ENCODE results near the gene ALOX12B.
"Not testable (repeated sequence)": the region's sequence is repeated elsewhere in the genome, so short reads cannot be mapped to it uniquely, and the experiment has no call there.

ALOX12B gene

DNA sequence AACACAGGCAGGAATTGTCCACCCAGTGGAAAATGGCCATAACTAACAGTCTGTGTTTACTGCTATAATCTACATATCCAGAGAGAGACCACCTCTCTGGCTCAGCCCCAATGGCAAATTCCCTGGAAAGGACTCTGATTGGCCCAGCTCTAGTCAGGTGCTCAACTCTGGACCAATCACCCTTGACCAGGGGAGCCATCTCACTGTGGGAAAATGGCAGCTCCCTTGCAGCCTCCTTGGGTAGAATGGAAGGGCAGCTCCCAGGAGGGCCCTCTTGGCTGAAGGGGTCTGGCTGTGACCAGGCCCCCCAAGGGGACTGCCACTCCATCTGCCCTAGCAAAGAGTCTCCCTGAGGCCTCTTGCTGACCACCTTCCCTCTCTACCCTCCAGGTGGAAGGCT is 45.5 kb downstream of the ALOX12B start:
- no peak for FAIRE-seq

DNA sequence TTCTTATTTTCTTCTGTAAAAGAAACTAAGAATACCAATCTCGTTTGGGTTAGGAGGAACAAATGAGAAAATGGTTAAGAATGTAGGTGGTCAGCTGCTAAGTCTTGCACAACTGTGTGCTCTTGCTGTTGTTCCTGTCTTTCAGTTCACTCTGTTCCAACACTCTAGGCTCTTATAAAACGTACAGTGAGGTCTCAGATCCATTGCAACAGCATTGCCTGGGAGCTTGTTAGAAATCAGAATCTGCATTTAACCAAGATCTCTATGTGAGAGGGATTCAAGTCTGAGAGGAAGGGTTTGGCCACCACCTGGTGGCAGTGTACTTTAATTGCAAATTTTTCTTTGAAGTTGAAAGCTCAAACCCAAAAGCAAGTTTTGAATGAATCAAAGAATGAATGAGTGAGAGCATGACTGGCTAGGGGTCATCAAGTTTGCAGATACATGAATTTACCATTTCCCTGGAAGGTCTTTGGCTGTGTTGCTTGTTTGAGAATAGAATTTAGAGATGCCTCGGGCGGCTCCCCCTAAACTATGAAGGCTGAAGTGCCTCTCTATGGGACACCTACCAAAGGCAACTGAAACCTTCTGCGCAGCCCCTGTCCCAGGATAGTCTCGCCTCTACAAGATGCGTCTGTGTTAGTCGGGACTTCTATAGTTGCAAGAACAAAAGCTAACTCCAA is 46.1 kb downstream of the ALOX12B start:
- peak; percentile 68 for FAIRE-seq

DNA sequence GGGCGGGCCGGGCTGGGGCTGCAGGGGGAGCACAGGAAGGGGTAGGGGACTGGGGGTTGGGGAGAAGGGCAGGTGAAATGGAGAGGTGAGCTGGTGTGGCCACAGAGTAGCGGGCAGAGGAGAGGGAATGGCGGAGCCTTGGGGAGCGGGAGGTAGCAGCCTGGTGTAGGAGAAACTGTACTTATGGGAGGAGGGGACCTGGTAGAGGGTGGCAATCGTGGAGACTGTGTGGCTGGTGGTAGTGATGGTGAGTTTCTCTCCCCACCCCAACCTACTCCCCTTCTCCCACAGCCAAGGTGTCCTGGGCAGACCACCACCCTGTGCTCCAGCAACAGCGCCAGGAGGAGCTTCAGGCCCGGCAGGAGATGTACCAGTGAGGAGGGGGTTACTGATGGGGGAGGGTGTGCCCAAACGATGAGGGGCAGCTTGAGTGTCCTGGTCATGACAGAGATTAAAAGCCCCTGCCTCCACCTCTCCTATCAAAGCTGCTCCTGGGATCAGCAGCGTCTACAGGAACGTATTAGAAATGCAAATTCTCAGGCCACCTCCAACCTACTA is 47.8 kb downstream of the ALOX12B start:
- no peak for FAIRE-seq

DNA sequence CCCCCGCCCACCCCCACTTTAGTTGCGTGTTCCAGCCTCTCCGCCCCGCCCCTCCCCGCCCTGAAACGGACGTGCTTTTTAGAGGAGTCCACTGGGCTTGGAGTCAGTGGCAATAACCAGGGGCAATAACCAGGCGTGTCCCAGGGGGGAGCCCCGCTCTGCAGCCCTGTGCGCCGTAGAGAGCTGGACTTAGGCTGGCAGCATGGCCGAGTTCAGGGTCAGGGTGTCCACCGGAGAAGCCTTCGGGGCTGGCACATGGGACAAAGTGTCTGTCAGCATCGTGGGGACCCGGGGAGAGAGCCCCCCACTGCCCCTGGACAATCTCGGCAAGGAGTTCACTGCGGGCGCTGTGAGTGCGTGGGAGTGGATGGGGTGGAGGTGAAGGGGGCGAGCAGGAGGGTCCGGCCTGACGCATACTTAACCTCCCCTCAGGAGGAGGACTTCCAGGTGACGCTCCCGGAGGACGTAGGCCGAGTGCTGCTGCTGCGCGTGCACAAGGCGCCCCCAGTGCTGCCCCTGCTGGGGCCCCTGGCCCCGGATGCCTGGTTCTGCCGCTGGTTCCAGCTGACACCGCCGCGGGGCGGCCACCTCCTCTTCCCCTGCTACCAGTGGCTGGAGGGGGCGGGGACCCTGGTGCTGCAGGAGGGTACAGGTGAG is 48.4 kb downstream of the ALOX12B start, which contains the start of gene ALOX15B:
TSS of gene ALOX15B (plus strand) at position 106 of the 657 bp plus-strand sequence. CDS start at position 203, 97 bp downstream.
- FAIRE-seq = no peak

DNA sequence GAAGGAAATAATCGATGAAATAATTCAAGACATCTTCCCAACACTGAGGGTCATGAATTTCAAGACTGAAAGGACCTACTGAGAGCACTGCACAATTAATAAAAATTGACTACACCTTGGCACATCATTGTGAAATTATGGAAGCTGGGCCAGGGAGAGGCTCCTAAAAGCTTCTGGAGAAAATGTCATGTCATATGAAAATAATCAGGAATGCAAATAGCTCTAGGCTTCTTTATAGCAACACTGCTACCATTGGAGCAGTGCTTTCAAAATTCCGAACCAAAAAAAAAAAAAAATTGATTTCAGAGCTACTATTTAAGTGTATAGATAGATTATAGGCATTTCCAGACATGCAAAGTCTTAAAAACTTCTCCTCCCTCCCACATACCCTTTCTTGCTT is 55.1 kb downstream of the ALOX12B start:
- FAIRE-seq = no peak

DNA sequence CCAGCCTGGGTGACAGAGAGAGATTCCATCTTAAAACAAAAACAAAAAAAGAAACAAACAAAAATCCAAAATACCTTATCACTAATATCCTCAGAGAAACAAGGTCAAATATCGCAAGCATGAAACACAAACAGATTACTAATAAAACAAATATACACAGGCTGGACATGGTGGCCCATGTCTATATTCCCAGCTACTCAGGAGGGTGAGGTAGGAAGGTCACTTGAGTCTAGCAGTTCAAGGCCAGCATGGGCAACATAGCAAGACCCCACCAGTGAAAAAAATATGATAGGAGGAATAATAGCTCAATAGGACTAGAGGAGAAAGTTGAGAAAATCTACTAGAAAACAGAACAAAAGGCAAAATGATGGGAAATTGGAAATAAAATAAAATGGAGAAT is 55.6 kb downstream of the ALOX12B start:
- no peak for FAIRE-seq

DNA sequence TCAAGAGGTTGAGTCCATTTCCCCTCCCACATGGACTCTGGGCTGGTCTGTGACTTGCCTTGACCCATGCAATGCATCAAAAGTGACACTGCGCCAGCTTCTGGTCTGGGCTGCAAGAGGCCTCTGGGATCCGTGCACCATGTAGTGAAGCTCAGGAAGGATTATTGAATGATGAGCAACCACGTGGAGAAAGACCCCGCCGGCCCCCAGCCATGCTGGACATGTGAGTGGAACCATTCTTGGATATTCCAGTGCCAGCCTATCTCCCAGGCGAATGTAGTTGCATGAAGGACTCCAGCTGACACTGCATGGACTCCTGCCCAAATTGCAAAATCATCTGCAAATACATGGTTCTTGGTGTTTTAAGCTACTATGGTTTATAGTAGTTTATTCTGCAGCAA is 56.3 kb downstream of the ALOX12B start:
- FAIRE-seq = no peak

DNA sequence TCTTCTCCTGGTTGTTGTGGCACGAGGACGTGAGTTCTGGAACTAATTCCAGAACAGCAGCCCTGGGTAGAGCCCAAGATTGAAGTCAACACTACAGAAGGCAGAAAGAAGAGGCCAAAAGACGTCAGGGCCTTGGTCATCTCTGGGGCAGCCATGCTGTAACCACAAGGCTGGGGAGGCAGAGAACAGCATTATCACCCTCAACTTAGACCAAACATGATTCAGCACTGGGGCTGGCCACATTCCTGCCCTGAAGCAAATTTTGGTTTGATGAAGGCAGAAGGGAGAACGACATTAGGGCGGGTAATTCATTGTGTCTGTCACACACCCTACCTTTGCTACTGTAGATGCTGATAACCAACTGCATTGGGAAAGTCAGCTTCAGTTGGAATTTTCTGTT is 58.4 kb downstream of the ALOX12B start:
- no peak for FAIRE-seq

DNA sequence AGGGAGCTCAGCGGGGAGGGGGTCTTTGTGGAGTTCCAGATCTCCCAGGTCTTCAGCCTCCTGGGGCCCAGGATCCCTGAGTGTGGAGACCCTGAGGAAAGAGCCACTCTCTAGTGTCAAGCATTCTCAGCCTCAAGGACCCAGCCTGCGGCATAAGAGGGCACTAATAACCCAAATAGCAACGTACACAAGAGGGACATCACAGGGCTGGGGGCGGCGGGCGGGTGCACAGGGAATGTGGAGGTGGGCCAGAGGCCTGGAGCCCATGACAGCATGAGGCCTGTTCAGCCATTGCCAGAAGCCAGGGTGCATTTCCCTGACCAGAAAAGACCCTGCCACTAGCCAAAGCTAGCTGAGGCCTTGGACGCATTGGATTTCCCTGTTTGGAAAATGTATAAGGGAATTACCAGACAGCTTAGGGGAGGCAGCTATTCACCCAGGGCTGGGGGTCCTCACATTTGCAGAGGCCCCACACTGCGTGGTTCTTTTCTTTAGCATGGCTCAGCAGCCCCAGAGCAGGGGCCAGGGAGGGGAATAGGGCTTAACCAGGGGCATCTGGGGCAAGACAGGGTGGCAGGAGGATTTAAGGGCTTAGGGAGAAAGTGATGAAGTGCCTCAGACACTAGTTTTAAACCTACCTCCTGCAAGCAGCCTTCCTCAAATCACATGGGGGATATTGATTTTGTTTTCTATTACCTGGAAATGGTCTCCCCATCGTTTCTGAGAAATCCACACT is 62.2 kb downstream of the ALOX12B start:
- no peak for FAIRE-seq

DNA sequence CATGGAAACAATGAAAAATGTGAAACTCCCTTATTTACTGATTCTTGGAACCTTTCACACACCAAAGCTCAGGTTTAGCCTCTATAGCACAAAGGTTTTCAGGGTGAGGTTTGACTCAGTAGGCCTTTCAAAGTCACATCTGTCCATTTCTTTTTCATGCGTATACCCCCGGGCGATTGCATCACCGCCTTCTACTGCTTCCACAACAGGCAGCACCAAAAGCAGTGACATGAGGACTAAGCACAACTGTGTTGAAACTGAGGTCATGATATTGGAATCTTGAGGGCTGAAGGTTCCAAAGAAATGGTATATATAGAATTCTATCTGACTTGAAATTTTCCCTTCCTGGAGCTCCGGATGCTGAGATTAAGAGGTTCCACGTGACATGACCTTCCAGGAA is 63.4 kb downstream of the ALOX12B start:
- not testable (repeated sequence) for FAIRE-seq

Measured in islet of Langerhans (tissue), 1 donor.